ENCODE results near the gene EYA2.

The EYA2 gene

DNA sequence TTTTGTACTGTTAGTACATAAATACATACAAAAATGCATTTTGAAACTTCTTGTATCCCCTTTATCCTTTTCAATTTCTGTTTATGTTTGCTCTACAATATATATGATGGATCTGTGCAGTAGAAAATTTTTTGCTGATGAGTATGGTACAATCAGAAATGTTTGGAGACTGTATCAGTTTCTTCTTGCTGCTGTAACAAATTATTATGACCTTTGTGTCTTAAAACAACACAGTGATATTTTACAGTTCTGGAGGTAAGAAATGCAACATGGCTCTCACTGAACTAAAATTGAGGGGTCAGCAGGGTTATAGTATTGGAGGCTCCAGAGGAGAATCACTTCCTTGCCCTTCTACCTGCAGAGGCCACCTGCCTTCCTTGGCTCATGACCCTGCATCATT, 184.4 kb downstream of the EYA2 start:
- no peak for DNase-seq (ENCODE audit: low read depth)
- H3K4me3 ChIP-seq (ENCODE audit: low read depth, low read length), result no peak overlapping the region
- TF ChIP-seq, protein P1, sequence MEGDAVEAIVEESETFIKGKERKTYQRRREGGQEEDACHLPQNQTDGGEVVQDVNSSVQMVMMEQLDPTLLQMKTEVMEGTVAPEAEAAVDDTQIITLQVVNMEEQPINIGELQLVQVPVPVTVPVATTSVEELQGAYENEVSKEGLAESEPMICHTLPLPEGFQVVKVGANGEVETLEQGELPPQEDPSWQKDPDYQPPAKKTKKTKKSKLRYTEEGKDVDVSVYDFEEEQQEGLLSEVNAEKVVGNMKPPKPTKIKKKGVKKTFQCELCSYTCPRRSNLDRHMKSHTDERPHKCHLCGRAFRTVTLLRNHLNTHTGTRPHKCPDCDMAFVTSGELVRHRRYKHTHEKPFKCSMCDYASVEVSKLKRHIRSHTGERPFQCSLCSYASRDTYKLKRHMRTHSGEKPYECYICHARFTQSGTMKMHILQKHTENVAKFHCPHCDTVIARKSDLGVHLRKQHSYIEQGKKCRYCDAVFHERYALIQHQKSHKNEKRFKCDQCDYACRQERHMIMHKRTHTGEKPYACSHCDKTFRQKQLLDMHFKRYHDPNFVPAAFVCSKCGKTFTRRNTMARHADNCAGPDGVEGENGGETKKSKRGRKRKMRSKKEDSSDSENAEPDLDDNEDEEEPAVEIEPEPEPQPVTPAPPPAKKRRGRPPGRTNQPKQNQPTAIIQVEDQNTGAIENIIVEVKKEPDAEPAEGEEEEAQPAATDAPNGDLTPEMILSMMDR (conservative IDR thresholded peaks at IDR 0.05; ENCODE audit: low read depth, low read length), result no peak

GRCh38 chr20:47080365-47080764, 185.7 kb downstream of the EYA2 start:
- no peak overlapping the region for H3K4me3 ChIP-seq (ENCODE audit: low read depth, low read length)
- TF ChIP-seq, protein P1 (conservative IDR thresholded peaks at IDR 0.05; ENCODE audit: low read depth, low read length), result no peak
- DNase-seq (ENCODE audit: low read depth), result no peak

- no peak for DNase-seq (ENCODE audit: low read depth)
- no peak overlapping the region for H3K4me3 ChIP-seq (ENCODE audit: low read depth, low read length)
- TF ChIP-seq, protein P1 (conservative IDR thresholded peaks at IDR 0.05; ENCODE audit: low read depth, low read length), result no peak
Measured at GRCh38 chr20:47086316-47086715, 191.7 kb downstream of the EYA2 start.

- no peak for DNase-seq (ENCODE audit: low read depth)
- H3K4me3 ChIP-seq (ENCODE audit: low read depth, low read length), result no peak overlapping the region
- TF ChIP-seq, protein P1 (conservative IDR thresholded peaks at IDR 0.05; ENCODE audit: low read depth, low read length), result no peak
Measured at GRCh38 chr20:47088335-47088734, 193.7 kb downstream of the EYA2 start.

- DNase-seq (ENCODE audit: low read depth), result no peak
- TF ChIP-seq, protein P1 (conservative IDR thresholded peaks at IDR 0.05; ENCODE audit: low read depth, low read length), result no peak
- no peak overlapping the region for H3K4me3 ChIP-seq (ENCODE audit: low read depth, low read length)
Measured at GRCh38 chr20:47089151-47089550, 194.5 kb downstream of the EYA2 start.

GRCh38 chr20:47090835-47091234, 196.2 kb downstream of the EYA2 start:
- H3K4me3 ChIP-seq (ENCODE audit: low read depth, low read length), result no peak overlapping the region
- TF ChIP-seq, protein P1 (conservative IDR thresholded peaks at IDR 0.05; ENCODE audit: low read depth, low read length), result no peak
- no peak for DNase-seq (ENCODE audit: low read depth)

GRCh38 chr20:47093320-47093966, 198.8 kb downstream of the EYA2 start:
- H3K4me3 ChIP-seq (ENCODE audit: low read depth, low read length), result no peak overlapping the region
- no peak for DNase-seq (ENCODE audit: low read depth)
- TF ChIP-seq, protein P1 (conservative IDR thresholded peaks at IDR 0.05; ENCODE audit: low read depth, low read length), result no peak
